Fibroblast of skin of scalp (primary cell): ENCODE data around the gene SLC25A11.

Experiments
- DNase-seq: peaks from one replicate; pipeline ENCODE4 v3.0.0-alpha.2; 2013

SLC25A11 gene

DNA sequence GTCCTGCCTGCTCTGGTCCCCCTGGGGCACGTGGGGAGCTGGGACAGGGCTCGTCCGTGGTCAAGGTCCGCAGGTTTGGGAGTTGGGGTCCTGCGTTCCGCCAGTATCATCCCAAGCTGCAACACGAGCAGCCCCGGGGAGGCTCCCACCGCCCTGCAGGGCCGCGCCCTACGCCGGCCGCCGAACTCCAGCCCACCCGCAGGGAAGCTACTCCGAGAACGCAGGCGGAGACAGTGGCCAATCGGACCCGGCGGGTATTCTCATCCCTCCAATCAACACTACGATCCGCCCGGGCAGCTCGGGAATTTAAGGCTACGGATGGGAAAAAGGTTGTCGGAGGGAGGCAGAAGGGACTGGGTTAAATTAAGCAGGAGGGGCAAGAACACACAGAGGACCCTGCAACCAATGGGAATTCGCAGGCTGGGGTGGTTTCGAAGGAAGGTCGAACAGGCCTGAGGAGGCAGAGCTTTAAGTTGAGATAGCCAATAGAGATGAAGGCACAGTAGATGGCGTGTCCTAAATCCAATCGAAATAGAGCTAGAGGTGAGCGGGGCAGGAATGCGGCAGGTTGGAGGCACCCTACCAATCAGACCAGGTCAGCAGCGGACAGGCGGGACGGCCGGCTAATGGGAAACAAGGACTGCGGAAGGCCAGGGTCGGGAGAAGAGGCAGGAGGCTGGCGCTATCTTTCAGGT, 27.1 kb upstream of the SLC25A11 start:
- peak; percentile 100 for DNase-seq

DNA sequence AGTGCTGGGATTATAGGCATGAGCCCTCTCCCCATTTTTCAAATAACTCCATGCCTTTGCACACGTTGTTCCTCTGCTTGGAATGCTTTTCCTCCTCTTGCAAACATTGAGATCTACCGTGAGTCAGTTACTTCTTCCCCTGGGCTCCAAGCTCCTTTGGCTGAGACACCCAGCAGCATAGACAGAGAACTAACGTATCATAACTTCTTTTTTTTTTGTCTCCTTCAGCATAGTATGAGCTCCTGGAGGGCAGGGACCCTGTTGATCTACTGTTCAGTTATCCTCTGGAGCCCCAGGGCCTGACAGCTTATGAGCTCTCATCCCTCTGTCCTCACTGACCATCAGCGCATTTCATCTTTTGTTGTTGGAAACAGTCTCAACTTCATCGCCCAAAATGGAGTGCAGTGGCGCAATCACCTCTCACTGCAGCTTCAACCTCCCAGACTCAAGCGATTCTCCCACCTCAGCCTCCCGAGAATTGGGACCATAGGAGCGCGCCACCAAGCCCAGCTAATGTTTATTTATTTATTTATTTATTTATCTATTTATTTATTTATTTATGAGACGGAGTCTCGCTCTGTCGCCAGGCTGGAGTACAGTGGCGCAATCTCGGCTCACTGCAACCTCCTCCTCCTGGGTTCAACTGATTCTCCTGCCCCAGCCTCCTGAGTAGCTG, 25.6 kb upstream of the SLC25A11 start:
- DNase-seq, result no peak

DNA sequence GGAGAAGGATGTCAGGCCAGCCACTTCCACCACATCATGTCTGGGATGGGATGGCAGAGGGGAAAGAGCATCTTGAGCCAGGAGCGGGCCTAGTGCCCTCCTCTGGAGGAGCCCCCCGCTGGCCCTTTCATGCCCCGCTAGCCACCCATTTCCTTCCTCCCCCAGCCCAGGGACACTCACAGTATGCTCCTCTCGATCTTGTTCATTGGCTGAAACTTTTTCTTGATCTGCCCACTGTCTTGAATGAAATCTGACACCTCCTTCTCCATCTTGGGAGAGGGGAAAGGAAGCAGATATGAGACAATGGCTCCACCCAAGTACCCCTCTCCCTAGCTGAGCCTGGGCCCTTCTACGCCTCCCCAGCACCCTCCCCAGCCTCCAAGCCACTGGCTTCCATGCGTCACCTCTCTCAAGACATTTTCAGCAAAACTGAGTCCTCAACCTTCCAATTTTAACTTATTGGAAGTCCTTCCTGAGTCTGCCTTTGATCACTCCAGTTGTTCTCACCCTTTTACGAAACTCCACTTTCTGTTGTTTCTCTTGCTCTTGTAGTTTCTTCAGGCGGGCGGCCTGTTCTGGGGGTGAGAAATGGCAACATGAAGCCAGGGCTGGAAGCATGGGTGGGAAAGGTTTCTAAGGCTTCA, 20.6 kb upstream of the SLC25A11 start:
- no peak for DNase-seq

DNA sequence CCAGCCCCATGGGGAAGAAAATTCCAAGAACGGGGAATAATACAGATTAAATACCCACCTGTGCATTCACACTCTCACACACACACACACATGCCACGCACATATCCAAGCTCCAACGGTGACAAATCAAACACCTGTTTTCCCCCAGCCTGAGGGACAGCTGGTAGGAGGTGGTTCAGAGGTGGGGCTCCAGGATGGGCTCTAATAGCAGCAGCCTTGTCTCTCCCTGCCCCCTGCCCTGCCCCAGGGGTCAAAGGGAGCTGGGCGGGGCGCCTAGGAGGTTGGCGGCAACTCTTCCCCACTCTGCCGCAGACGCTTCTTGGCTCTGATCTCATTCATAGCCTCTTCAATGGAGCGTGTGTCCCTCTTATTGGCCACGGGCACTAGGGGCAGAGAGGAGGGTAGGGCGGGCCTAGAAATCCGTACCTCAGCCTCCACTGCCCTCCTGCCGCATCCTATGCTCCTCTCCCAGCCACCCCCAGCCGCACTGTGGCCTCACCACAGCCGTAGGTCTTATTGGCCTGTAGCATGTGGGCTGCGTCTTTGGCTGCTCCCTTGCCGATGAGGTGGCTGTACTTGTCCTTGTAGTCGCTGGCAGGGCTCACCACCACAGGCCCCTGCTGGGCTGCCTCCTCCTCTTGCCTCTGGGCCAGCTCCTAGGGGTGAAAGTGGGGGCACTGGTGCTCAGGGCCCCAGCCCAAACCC, 19.6 kb upstream of the SLC25A11 start:
- DNase-seq, result no peak

DNA sequence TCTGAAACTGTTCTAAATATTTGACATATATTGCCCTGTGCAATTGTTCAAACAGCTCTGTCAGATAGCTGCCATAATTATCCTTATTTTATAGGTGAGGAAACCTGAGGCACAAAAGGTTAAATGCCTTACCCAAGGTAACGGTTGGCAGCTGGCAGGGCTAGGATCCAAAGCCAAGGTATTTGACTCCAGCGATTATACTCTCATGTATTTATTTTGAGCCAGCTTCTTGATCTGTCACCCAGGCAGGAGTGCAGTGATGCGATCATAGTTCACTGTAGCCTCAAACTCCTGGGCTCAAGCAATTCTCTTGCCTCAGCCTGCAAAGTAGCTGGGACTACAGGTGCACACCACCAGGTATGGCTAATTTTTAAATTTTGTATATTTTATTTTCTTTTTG, 18.3 kb upstream of the SLC25A11 start:
- no peak for DNase-seq

DNA sequence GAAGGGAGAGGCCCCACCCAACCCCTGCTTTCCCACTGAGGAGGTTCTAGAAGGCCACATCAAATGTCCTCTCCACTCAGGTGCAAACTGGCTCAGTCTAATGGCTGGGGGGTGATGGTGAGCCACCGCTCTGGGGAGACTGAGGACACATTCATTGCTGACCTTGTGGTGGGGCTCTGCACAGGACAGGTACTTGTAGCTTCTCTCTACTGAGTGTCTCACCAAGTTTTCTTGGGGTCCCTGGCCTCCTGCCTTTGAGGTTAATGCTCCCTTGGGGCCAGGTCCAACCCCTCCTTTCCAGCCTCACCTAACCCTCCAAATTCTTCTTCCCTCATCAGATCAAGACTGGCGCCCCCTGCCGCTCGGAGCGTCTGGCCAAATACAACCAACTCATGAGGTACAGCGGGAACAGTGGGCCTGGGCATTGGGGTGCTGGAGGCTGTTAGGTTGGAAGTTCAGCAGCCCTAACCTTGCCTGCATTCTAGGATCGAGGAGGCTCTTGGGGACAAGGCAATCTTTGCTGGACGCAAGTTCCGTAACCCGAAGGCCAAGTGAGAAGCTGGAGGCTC, 16.7 kb upstream of the SLC25A11 start:
- no peak for DNase-seq

DNA sequence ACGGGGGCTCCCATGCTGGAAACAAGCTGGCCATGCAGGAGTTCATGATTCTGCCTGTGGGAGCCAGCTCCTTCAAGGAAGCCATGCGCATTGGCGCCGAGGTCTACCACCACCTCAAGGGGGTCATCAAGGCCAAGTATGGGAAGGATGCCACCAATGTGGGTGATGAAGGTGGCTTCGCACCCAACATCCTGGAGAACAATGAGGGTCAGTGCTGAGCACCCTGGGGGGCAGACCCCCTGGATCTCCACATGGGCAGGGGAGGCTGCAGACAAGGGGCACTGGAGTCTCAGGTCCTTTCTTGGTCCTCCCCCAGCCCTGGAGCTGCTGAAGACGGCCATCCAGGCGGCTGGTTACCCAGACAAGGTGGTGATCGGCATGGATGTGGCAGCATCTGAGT, 15.2 kb upstream of the SLC25A11 start:
- no peak for DNase-seq

DNA sequence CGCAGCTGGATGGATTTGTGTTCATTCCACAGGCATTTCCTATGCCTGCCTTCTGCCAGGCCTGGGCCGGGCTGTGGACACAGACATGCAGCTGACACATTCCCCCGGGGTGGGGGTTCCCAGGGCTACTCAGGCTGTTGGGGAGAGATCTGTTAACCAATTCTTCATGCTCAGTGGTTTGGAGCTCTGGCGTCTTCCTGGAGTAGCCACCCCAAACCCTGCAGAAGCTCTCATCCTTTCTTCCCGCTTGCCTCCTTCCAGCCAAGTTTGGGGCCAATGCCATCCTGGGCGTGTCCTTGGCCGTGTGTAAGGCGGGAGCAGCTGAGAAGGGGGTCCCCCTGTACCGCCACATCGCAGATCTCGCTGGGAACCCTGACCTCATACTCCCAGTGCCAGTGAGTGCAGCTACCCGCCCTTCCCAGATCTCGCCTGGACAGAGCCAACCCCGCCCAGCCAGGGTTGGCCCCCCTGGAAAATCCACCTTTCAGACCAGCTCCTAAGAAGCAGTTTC, 13.7 kb upstream of the SLC25A11 start:
- DNase-seq, result peak; percentile 70

DNA sequence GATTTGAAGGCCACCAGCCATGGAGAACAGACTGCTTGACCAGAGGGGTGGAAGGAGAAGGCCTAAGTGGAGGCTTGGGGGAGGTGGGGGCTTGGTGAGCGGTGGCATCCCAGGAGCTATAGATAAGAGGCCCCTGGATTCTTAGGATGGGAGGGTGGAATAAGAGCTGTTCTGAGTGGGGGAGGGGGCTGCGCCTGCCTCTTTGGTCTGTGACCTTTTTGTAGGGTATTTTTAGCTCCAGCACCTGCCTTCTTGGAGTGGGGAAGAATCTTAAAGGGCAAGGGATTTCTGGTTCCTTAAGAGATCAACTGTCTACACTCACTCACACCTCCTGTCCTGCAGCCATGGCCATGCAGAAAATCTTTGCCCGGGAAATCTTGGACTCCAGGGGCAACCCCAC, 11.6 kb upstream of the SLC25A11 start:
- no peak for DNase-seq

DNA sequence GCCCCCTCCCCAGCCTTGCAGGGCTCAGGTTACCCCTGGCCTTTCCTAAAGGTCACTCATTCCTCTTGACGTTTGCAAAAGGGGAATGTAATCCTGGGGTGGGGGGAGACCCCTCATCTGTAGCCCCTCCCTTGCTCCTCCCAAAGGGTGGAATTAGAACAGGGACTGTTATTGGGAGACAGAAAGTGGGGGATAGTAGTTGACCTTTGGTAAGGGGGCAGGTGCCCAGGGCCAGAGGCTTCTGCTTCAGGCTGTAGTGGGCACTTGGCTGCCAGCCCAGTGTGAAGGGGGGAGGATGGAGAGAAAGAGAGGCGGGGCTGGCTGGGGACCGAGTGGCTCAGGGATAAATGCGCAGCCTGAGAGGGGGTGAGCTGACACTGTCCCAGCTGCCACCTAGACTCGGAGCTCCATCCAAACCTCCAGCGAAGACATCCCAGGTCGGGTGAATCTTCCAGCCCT, 10.9 kb upstream of the SLC25A11 start, which contains the start of gene ENO3:
ENO3 (plus strand) TSS at position 374 of the 459 bp plus-strand sequence. CDS start 711 bp downstream, outside the sequence.
- no peak for DNase-seq

DNA sequence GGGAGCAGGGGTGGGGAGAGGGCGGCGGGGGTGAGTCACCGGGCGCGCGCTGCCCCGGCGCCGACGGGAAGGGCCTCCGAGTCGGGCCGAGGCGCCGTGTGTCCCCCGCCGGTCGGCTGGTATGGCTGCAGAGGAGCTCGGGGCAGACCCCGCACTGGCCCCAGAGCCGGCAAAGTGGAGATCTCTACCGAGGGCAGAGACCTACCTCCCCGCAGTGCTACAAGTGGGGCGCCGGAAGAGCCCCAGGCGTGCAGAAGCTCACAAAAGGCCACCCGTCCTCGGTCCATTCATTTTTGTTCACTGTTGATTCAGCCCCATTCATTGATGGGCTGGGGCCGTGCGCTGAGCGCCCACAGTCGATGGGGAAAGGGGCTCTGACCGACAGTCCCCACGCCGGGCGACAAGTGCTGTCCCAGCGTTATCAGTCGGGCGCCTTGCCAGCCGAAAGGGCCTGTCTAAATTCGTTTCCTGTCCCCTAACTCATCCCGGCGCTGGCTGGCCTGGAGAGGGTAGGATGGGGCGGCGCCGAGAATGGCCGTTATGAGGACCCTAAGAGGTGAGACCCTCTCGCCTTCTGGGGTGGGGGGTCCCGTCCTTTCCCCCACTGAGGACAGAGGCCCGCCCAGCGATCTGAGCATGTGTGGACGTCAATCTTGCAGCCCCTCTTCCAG, 10.4 kb upstream of the SLC25A11 start:
- DNase-seq, result no peak

DNA sequence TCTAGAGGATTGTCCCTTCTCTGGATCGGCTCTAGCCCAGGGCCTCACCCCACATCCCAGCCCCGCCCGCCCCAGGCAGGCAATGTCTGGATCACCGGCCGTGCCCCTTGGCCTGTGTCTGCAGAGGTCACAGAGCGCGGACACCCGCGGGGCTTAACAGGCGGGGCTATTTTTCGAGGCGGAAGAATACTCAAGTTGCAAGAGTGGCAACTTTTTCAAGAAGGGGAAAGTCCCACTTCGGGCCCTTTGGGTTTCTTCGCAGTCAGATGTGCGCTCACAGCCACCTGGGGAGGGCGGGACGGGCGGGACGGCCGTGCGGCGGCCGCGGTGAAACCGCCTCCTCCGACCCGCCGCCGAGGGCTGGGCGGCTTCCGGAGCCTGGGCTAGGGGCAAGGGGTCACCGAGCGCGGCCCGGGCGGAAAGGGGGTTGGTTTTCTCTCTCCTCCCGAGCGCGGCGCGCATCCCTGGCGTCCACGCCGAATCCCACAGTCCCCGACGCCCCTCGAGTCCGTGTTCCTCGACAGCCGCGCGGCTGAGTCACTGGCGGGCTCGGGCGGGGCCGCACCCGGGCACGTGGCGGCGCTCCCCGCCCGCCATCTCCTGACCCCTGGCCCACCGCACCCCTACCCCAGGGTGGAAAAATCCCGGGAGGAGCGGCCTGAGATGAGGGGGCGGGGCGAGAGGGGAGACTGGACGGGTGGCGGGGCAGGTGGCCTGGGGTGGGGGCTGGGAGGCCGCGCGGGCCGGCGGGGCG, 9.7 kb upstream of the SLC25A11 start:
- peak; percentile 72 for DNase-seq

DNA sequence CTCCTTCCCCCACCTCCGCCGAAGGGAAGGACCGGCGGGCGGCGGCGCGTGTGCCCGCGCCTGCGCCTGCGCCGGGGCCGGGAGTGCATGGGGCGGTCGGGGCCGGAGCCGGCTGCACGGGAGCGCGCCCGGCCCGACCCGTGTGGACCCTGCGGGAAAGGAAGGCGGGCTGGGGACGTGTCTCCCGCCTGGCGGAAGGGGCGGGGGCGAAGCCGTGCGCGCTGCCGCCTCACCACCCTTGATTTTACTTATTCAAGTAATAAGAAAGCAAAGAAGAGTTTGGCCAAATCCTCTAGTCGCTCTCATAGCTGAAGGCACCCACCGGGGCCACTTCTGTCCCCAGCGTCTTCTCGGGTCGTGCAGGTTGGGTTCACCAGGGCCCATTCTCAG, 9.1 kb upstream of the SLC25A11 start:
- peak; percentile 95 for DNase-seq

DNA sequence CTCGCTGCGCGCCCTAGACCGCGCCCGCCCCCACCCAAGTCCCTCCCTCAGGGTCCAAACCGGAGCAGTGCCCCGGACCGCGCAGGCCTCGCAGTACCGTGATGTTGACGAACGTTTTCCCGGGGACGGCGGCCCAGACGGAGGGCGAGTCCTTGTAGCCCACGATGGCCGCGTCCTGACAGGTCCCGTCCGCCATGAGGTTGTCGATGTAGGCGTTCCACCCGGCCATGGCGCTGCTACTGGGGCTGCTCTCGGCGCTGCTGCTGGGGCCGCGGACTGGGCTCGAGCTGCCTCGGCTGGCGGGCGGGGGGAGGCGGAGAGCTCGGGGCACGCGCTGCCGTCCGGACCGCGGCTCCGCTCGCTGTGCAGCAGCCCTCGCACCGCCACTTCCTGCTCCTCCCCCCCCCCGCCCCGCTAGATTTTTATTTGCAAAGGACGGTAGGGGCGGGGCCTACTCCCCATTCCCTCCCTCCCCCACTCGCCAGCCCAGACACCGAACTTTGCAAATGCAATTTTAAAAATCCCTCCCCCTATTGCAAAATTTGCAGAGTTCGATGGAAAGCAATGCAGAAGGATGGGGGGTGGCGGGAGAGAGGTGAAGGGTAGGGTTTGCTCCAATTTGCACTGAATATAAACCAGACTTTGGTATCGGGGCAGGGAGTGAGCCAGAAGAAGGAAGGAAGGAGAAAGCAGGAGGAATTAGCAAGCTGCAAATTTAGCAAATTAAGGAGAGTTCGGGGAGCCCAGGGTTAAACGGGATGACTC, 8.5 kb upstream of the SLC25A11 start, which contains the start of gene PFN1:
PFN1 (minus strand) TSS at position 365 of the 765 bp plus-strand sequence; CDS start at position 229, 136 bp downstream.
- DNase-seq, result peak; percentile 96

DNA sequence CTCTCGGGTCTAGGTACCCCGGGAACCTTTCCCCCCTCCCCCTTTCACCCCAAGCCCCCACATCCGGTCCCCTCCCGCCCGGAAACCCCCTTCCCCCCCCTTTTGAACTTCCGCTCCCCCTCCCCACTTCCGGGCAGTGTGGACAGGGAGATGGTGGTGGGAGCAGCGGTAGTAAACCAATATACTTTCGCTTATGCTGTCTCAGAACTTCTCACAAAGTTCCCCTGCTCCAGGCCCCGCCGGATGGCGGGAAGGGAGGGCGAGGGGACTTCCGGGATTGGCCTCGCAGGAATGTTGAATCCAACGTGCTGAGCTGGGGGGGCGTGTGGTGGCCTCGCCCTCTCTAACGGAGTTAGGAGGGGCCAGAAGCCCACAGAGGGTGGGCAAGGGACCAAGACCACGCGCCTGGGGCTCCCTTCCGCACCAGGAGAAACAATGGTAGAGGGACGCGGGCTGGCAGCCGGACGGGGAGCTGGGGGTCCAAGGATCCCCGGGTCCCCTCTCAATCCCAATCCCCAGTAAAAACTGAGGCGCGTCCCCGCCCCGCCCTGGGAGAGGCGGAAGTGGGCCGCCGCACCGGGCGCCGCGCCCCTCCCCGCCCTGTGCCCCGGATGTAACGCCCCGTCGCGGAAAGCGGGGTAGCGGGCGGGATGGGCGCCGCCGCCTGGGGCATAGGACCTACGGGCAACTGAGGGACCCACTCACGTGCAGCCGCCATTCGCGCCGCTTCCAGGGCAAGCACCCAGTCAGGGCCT, 7.7 kb upstream of the SLC25A11 start:
- DNase-seq, result peak; percentile 73

DNA sequence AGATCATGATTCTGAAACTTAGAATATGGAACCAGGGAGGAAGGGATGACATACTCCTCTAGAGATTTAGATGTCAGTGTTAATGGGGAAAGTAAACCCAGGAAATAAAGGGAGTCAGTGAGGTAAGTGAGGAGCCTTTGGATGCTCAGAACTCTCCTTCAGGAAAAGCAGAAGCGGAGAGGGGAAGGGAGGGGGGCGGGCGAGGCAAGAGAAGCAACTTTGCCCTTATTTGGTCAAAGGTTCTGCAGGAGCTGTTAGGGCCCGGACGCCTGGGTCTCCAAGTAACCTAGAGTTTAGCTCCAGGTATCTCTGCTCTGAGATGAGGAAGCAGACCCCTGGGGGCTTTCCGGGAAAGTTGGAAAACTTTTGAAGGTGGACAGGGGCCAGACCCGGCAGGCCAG, 7.2 kb upstream of the SLC25A11 start:
- peak; percentile 54 for DNase-seq

DNA sequence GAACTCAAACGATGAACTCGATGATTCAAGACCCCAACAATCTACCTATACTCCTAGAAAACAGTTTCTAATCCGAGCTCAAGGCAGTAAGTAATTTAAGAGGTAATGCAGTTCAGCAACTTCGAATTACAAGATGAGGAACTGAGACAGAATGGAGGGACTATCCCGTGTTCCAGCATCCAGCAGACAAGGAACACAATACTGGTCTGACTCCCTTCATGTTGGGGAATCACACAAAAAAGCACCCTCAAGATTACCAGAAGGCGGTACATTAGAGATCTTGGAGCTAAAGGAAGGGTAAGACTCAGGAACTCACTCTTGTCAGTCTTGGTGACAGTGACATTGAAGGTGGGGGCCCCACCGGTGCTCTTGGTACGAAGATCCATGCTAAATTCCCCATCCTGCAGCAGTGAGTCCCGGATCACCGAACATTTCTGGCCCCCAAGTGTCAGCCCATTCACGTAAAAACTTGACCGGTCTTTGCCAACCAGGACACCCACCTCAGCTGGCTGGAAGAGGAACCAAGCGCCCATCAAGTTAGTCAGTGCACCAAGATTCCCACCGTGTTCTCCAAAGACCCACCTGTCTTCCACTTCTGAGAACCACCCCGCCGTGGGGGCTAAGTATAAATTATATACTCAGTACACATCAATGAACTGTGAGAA, 6.6 kb upstream of the SLC25A11 start:
- no peak for DNase-seq

DNA sequence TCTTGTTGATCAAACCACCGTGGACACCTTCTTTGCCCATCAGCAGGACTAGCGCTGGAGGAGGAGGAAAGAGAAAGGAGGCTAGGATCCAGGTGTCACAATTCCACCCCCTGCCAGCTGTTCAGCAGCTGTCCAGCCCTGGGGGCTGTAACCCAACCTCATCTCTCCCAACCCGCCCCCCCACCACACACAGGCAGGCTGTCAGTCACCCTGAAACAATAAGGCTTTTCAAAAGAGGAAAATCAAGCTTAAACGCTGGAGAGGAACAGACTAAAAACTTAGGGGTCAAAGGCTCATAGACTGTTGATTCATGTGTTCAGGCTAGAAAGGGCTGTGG, 6.1 kb upstream of the SLC25A11 start:
- DNase-seq, result no peak
